Transverse colon (tissue), 4 donors: ENCODE measurements around the gene FDCSP. TPM values are rescaled to one million over a fixed set of nuclear protein-coding genes. Genes with fewer than 3 reads are reported as not detected.

Experiments
- DNase-seq: peaks from one replicate; pipeline ENCODE4 v3.0.0-alpha.2; 2019
- H3K27ac ChIP-seq, 4 donors: fragments of 200-600 bp; sonication (generic); 2 replicates each; pipeline ENCODE4 v1.5.1; 2016 to 2018; ENCODE audit warnings: inconsistent platforms in 4 of 4
- H3K27me3 ChIP-seq: fragments of 200-600 bp; sonication (generic); 2 replicates; pipeline ENCODE4 v1.5.1; 2017; ENCODE audit warnings: inconsistent platforms
- H3K36me3 ChIP-seq, 4 donors: fragments of 200-600 bp; sonication (generic); 2 replicates each; pipeline ENCODE4 v1.5.1; 2017 to 2019; ENCODE audit warnings: inconsistent platforms in 4 of 4
- H3K4me1 ChIP-seq, 4 donors: fragments of 200-600 bp; sonication (generic); 2 replicates each; pipeline ENCODE4 v1.5.1; 2017 to 2020; ENCODE audit warnings: inconsistent platforms in 4 of 4
- H3K4me3 ChIP-seq, 4 donors: fragments of 200-600 bp; sonication (generic); 1 replicate in 1 of 4; 2 replicates in 3 of 4; pipeline versions ENCODE4 v1.5.1 to v1.6.1; 2017 to 2019; ENCODE audit warnings: inconsistent platforms in 4 of 4
- H3K9me3 ChIP-seq, 2 donors: fragments of 200-600 bp; sonication (generic); 2 replicates each; pipeline ENCODE4 v1.5.1; 2017 to 2019; ENCODE audit warnings: inconsistent platforms in 2 of 2
- EP300 ChIP-seq: sonication (generic); formaldehyde crosslinking; IDR thresholded peaks from one replicate; pipeline ENCODE4 v1.6.1; 2017; ENCODE audit warnings: antibody characterized with exemption, low read depth
- POLR2A ChIP-seq: fragments of 450-650 bp; IDR thresholded peaks from one replicate; pipeline ENCODE4 v1.6.1; 2016; ENCODE audit warnings: antibody characterized with exemption, mild to moderate bottlenecking, moderate library complexity
- POLR2AphosphoS5 ChIP-seq, 3 donors: sonication (generic); formaldehyde crosslinking; IDR thresholded peaks; one replicate each; pipeline ENCODE4 v1.6.1; 2016; ENCODE audit warnings: antibody characterized with exemption in 3 of 3
- WGBS, 2 donors: methylation state at CpG; one replicate each; pipeline ENCODE4 v1.1.5; 2018; ENCODE audit warnings: low coverage in 1 of 2; 5-methylcytosine and 5-hydroxymethylcytosine counted together
- in situ Hi-C, 4 donors: fragments of 200-750 bp; cut with MboI; loops; one replicate each; pipeline versions ENCODE4 v1.15.0 to v1.15.1; 2017; ENCODE audit warnings: low sequenced_read_pairs in 3 of 4, low pct_ligation_motif_present in 1 of 4, low pct_unique_long_range_greater_than_20kb in 1 of 4
- intact Hi-C: fragments of 100-400 bp; cut with DNase I; formaldehyde crosslinking; loops from one replicate; pipeline ENCODE4 v1.15.1; 2023; ENCODE audit warnings: low total_unique reads
- total RNA-seq, 4 donors: library from RNA; depleted of rRNA; stranded (reverse); fragments of >200 nt; gene quantifications; one replicate each; pipeline ENCODE4 v1.1.0, GENCODE V29; 2016
- TF ChIP-seq, protein P1 (sequence below), 5 experiments: fragments of 200-600 bp in 3 of 5; fragments of 450-650 bp in 2 of 5; sonication (generic) in 3 of 5; IDR thresholded peaks; 1 replicate in 2 of 5; 2 replicates in 3 of 5; pipeline ENCODE4 v1.5.1; 2016 to 2017; ENCODE audit warnings: antibody characterized with exemption in 5 of 5, inconsistent platforms in 3 of 5, mild to moderate bottlenecking in 2 of 5, moderate library complexity in 1 of 5

Gene FDCSP
- total RNA-seq, 4 donors from 2014 or later, result 15.4 TPM; not detected in 3

DNA sequence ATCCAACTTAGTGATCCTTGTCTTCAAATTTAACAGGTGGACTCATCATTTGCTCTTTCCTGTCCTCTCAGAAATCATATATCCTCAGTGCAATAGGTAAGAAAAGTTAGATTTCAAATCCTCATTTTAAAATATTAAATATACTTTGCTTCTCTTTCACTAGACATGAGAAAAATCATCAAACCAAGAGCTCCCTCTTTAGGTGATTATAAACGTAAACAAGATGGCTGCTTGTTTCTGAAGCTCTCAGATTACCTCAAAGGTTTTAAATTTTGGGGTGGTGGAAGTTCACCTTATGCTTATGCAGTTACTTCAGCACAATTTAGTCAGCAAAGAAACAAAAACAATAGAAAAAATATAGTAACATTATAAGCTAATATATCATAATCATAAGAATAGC is 43.8 kb downstream of the FDCSP start:
- intact Hi-C loops, result no loop called here
- no peak overlapping the region for H3K4me3 ChIP-seq
- H3K4me1 ChIP-seq, result no peaks in the 10 kb centered on the region
- H3K9me3 ChIP-seq, result no peaks in the 10 kb centered on the region
- H3K27ac ChIP-seq, result no peak overlapping the region
- DNase-seq, result no peak
- in situ Hi-C loops, result no loop called here
- no peaks in the 10 kb centered on the region for H3K36me3 ChIP-seq
- no peaks in the 10 kb centered on the region for H3K27me3 ChIP-seq
- TF ChIP-seq, protein P1, sequence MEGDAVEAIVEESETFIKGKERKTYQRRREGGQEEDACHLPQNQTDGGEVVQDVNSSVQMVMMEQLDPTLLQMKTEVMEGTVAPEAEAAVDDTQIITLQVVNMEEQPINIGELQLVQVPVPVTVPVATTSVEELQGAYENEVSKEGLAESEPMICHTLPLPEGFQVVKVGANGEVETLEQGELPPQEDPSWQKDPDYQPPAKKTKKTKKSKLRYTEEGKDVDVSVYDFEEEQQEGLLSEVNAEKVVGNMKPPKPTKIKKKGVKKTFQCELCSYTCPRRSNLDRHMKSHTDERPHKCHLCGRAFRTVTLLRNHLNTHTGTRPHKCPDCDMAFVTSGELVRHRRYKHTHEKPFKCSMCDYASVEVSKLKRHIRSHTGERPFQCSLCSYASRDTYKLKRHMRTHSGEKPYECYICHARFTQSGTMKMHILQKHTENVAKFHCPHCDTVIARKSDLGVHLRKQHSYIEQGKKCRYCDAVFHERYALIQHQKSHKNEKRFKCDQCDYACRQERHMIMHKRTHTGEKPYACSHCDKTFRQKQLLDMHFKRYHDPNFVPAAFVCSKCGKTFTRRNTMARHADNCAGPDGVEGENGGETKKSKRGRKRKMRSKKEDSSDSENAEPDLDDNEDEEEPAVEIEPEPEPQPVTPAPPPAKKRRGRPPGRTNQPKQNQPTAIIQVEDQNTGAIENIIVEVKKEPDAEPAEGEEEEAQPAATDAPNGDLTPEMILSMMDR (IDR thresholded peaks at IDR 0.05), result no peak
- TF ChIP-seq EP300 (no peak), POLR2A (no peak), POLR2AphosphoS5 (IDR thresholded peaks at IDR 0.05) (no peak)
- 8 to 9% methylated on average over 1 of the region's 1 CpG for WGBS, 2 donors

DNA sequence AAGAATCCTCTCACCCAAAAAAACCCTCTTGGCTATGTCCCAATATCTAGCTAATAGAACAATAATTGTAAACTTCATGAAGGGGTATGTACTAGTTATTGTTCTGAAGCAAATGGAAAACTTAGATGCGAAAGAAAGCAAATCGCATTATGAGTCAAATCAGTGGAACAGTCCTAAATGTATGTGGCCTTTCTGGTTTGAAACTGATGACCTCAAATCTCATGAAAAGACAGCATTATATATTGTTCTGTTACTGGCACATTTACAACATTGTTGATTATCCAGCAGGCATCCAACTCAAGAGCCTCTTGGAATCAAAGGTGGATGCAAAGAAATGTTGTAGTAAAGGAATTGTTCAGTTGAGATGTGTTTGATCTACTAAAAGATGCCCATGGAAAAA is 51.2 kb downstream of the FDCSP start:
- H3K4me1 ChIP-seq, result no peaks in the 10 kb centered on the region
- H3K27me3 ChIP-seq, result no peaks in the 10 kb centered on the region
- no peak for TF ChIP-seq POLR2AphosphoS5 (IDR thresholded peaks at IDR 0.05)
- TF ChIP-seq, protein P1 (IDR thresholded peaks at IDR 0.05), result no peak
- no peak for TF ChIP-seq EP300
- TF ChIP-seq POLR2A, result no peak
- no peak for DNase-seq
- WGBS, 2 donors, result 86 to 92% methylated on average over 2 of the region's 2 CpGs
- intact Hi-C loops (no loop called here), in situ Hi-C loops (no loop called here)
- H3K4me3 ChIP-seq, result no peak overlapping the region
- H3K27ac ChIP-seq, result no peak overlapping the region
- H3K9me3 ChIP-seq, result no peaks in the 10 kb centered on the region
- H3K36me3 ChIP-seq, result no peaks in the 10 kb centered on the region

GRCh38 chr4:70280567-70280966 is 54.6 kb downstream of the FDCSP start:
- Histone ChIP-seq H3K27me3 (no peaks in the 10 kb centered on the region), H3K4me1 (no peaks in the 10 kb centered on the region), H3K36me3 (no peaks in the 10 kb centered on the region), H3K9me3 (no peaks in the 10 kb centered on the region), H3K27ac (no peak overlapping the region), H3K4me3 (no peak overlapping the region)
- TF ChIP-seq POLR2AphosphoS5 (IDR thresholded peaks at IDR 0.05) (no peak), EP300 (no peak), POLR2A (no peak)
- TF ChIP-seq, protein P1 (IDR thresholded peaks at IDR 0.05), result no peak
- no peak for DNase-seq
- in situ Hi-C loops, result no loop called here
- WGBS, 2 donors, result 17% methylated on average over 1 of the region's 1 CpG; no CpG with 5 or more reads in 1 of the 2 donors
- intact Hi-C loops, result no loop called here

Other genes starting within 250 kb of the FDCSP start
- gene STATH, start 230.2 kb upstream of the FDCSP start, total RNA-seq, result not detected
- gene HTN3, start 197.7 kb upstream of the FDCSP start, total RNA-seq, result not detected
- not detected for gene HTN1, start 175.7 kb upstream of the FDCSP start, total RNA-seq
- not detected for gene PRR27, start 71.9 kb upstream of the FDCSP start, total RNA-seq
- 1 to 10 TPM in 1 of 4 donors, under 1 TPM in 1, not detected in 2; 0.79 to 1.1 TPM for gene ODAM, start 30.4 kb upstream of the FDCSP start, total RNA-seq
- gene CSN3, start 16.5 kb downstream of the FDCSP start, total RNA-seq, result not detected
- gene CABS1, start 108.9 kb downstream of the FDCSP start, total RNA-seq, result not detected
- not detected for gene SMR3A, start 134.6 kb downstream of the FDCSP start, total RNA-seq
- not detected for gene SMR3B, start 157.0 kb downstream of the FDCSP start, total RNA-seq
- gene OPRPN, start 171.8 kb downstream of the FDCSP start, total RNA-seq, result not detected
- not detected for gene MUC7, start 246.1 kb downstream of the FDCSP start, total RNA-seq